Neural cell (in vitro differentiated cells): ENCODE results near the gene GMPR. TPM values are rescaled to one million over a fixed set of nuclear protein-coding genes. Genes with fewer than 3 reads are reported as not detected.
A peak's percentile ranks its signal among the peaks of the same experiment; 100 is the strongest.

ENCODE experiments used
- H2AFZ ChIP-seq: fragments of 200-600, 300-800 bp; sonication (generic), shearing (Covaris generic); 2 replicates; pipeline ENCODE4 v1.6.0; 2014; ENCODE audit warnings: low read depth, mild to moderate bottlenecking, antibody characterized with exemption, low read length, moderate library complexity
- H3F3A ChIP-seq: fragments of 200-600 bp; shearing (Covaris generic); 2 replicates; pipeline ENCODE4 v1.6.1; 2016; ENCODE audit warnings: mild to moderate bottlenecking, moderate library complexity, mixed read lengths, antibody characterized with exemption, low read length; ENCODE audit not compliant: insufficient read depth, poor library complexity, severe bottlenecking
- H3K27ac ChIP-seq: fragments of 200-600, 300-800 bp; sonication (generic), shearing (Covaris generic); 2 replicates; pipeline ENCODE4 v1.5.1; 2014; ENCODE audit warnings: mild to moderate bottlenecking, low read length, moderate library complexity
- H3K27me3 ChIP-seq: fragments of 300-800, 200-600 bp; sonication (generic), shearing (Covaris generic); 2 replicates; pipeline ENCODE4 v1.6.0; 2014; ENCODE audit warnings: mild to moderate bottlenecking, low read depth, low read length, moderate library complexity; ENCODE audit not compliant: insufficient read depth
- H3K36me3 ChIP-seq: fragments of 300-800, 200-600 bp; sonication (generic), shearing (Covaris generic); 2 replicates; pipeline ENCODE4 v1.5.1; 2014; ENCODE audit warnings: mild to moderate bottlenecking, antibody characterized with exemption, low read length, moderate library complexity; ENCODE audit not compliant: insufficient read depth
- H3K4me2 ChIP-seq: fragments of 300-800, 200-600 bp; sonication (generic), shearing (Covaris generic); 2 replicates; pipeline ENCODE4 v1.6.0; 2014; ENCODE audit warnings: mild to moderate bottlenecking, low read length
- H3K4me3 ChIP-seq: fragments of 300-800, 200-600 bp; sonication (generic), shearing (Covaris generic); 2 replicates; pipeline ENCODE4 v1.5.1; 2014; ENCODE audit warnings: mild to moderate bottlenecking, low read length, moderate library complexity
- H3K79me2 ChIP-seq: fragments of 200-600 bp; shearing (Covaris generic); replicated peaks from 2 replicates; pipeline ENCODE4 v1.6.0; 2014; ENCODE audit warnings: mild to moderate bottlenecking, low read length, moderate library complexity; ENCODE audit not compliant: insufficient read depth
- H3K9ac ChIP-seq: fragments of 300-800, 200-600 bp; sonication (generic), shearing (Covaris generic); 2 replicates; pipeline ENCODE4 v1.6.1; 2016; ENCODE audit warnings: mild to moderate bottlenecking, low read length, mixed read lengths
- H3K9me2 ChIP-seq: fragments of 200-600 bp; shearing (Covaris generic); 2 replicates; pipeline ENCODE4 v1.6.1; 2016; ENCODE audit warnings: mild to moderate bottlenecking, low read length, mixed read lengths; ENCODE audit not compliant: insufficient read depth
- H3K9me3 ChIP-seq: fragments of 200-600, 300-800 bp; sonication (generic), shearing (Covaris generic); 2 replicates; pipeline ENCODE4 v1.6.1; 2016; ENCODE audit warnings: mild to moderate bottlenecking, mixed run types, low read length, moderate library complexity, mixed read lengths
- H4K20me1 ChIP-seq: fragments of 200-600 bp; shearing (Covaris generic); 2 replicates; pipeline ENCODE4 v1.6.1; 2016; ENCODE audit warnings: mild to moderate bottlenecking, mixed run types; ENCODE audit not compliant: insufficient read depth
- CTCF ChIP-seq: fragments of 450-650 bp; IDR thresholded peaks from 2 replicates; pipeline ENCODE4 v1.5.1; 2014; ENCODE audit warnings: antibody characterized with exemption, mild to moderate bottlenecking, moderate library complexity; ENCODE audit not compliant: poor library complexity, severe bottlenecking
- EP300 ChIP-seq: fragments of 450-650 bp; conservative IDR thresholded peaks from 2 replicates; pipeline ENCODE4 v1.6.1; 2014; ENCODE audit warnings: antibody characterized with exemption, mild to moderate bottlenecking, moderate library complexity; ENCODE audit not compliant: poor library complexity, severe bottlenecking
- EZH2 ChIP-seq: fragments of 200-600, 300-800 bp; shearing (Covaris generic), sonication (generic); IDR thresholded peaks from 2 replicates; pipeline ENCODE4 v1.6.1; 2014; ENCODE audit warnings: antibody characterized with exemption, low read length, borderline replicate concordance, mild to moderate bottlenecking; ENCODE audit not compliant: insufficient read depth, poor library complexity, severe bottlenecking
- MXI1 ChIP-seq: fragments of 450-650 bp; conservative IDR thresholded peaks from 2 replicates; pipeline ENCODE4 v1.6.1; 2014; ENCODE audit warnings: antibody characterized with exemption, mild to moderate bottlenecking; ENCODE audit not compliant: poor library complexity, severe bottlenecking
- POLR2AphosphoS5 ChIP-seq: IDR thresholded peaks from 2 replicates; pipeline ENCODE4 v1.6.1; 2012
- RAD21 ChIP-seq: fragments of 450-650 bp; conservative IDR thresholded peaks from 2 replicates; pipeline ENCODE4 v1.6.1; 2014; ENCODE audit warnings: antibody characterized with exemption, mild to moderate bottlenecking, moderate library complexity
- REST ChIP-seq: IDR thresholded peaks from 2 replicates; pipeline ENCODE4 v1.6.1; 2012; ENCODE audit warnings: borderline replicate concordance
- SMC3 ChIP-seq: fragments of 450-650 bp; conservative IDR thresholded peaks from 2 replicates; pipeline ENCODE4 v1.6.1; 2014; ENCODE audit warnings: antibody characterized with exemption, mild to moderate bottlenecking, moderate library complexity; ENCODE audit not compliant: poor library complexity
- TAF1 ChIP-seq: IDR thresholded peaks from 2 replicates; pipeline ENCODE4 v1.6.1; 2012; ENCODE audit warnings: low read depth
- polyA plus RNA-seq: library from polyadenylated mRNA; depleted of rRNA; stranded (reverse); fragments of >200 nt; gene quantifications from 2 replicates; pipeline ENCODE4 v1.2.3, GENCODE V29; 2014

GMPR gene
- polyA plus RNA-seq, 1 donor from 2014 or later, result not detected

- Histone ChIP-seq H3K4me3 (no peak overlapping the region), H3F3A (no peaks in the 10 kb centered on the region), H2AFZ (no peak overlapping the region), H3K36me3 (no peaks in the 10 kb centered on the region), H3K9ac (no peak overlapping the region), H3K4me2 (no peak overlapping the region), H3K79me2 (no peaks in the 10 kb centered on the region), H3K27ac (no peak overlapping the region), H3K9me3 (no peaks in the 10 kb centered on the region), H3K9me2 (no peaks in the 10 kb centered on the region), H4K20me1 (no peaks in the 10 kb centered on the region), H3K27me3 (no peaks in the 10 kb centered on the region)
- TF ChIP-seq EP300 (no peak), CTCF (no peak), RAD21 (no peak), TAF1 (no peak), MXI1 (no peak), REST (no peak), EZH2 (no peak), SMC3 (no peak), POLR2AphosphoS5 (no peak)
These were observed 54.0 kb downstream of the GMPR start for GRCh38 chr6:16292432-16292831.

GRCh38 chr6:16292942-16293341 is 54.6 kb downstream of the GMPR start:
- no peak overlapping the region for H2AFZ ChIP-seq
- no peaks in the 10 kb centered on the region for H3K9me2 ChIP-seq
- no peak overlapping the region for H3K4me3 ChIP-seq
- H3K27ac ChIP-seq, result no peak overlapping the region
- H3K27me3 ChIP-seq, result no peaks in the 10 kb centered on the region
- no peak for TF ChIP-seq MXI1
- TF ChIP-seq EZH2, result no peak
- no peak for TF ChIP-seq CTCF
- TF ChIP-seq POLR2AphosphoS5, result peak; percentile 61
- TF ChIP-seq TAF1, result no peak
- TF ChIP-seq EP300, result peak; percentile 48
- no peak for TF ChIP-seq SMC3
- TF ChIP-seq RAD21, result no peak
- peak; percentile 92 for TF ChIP-seq REST
- no peaks in the 10 kb centered on the region for H3K36me3 ChIP-seq
- H3K9me3 ChIP-seq, result no peaks in the 10 kb centered on the region
- no peaks in the 10 kb centered on the region for H4K20me1 ChIP-seq
- H3K9ac ChIP-seq, result no peak overlapping the region
- H3K79me2 ChIP-seq, result no peaks in the 10 kb centered on the region
- no peaks in the 10 kb centered on the region for H3F3A ChIP-seq
- H3K4me2 ChIP-seq, result no peak overlapping the region
